Measurements from ENCODE around the gene SNX32. TPM values are rescaled to one million over a fixed set of nuclear protein-coding genes. Genes with fewer than 3 reads are reported as not detected.

SNX32 gene
- total and polyA plus RNA-seq, 2 of the 13 experiments (the other 11 are each of a cell fraction or from before 2014, with no cell fraction given): 0.09 to 0.34 TPM

DNA sequence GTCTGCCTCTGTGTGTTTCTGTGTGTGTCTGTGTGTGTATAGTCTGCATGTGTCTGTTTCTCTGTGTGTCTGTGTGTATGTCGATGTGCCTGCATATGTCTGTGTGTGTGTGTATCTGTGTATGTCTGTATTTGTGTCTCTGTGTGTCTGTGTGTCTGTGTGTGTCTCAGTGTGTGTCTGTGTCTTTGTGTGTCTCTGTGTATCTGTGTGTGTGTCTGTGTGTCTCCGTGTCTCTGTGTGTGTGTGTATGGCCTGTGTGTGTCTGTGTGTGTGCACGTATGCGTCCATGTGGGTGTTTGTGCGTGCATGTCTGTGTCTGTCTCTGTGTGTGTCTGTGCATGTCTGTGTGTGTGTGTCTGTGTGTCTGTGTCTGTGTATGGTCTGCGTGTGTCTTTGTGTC, 439 bp downstream of the SNX32 start (continued):
- TF ChIP-seq, protein P1, sequence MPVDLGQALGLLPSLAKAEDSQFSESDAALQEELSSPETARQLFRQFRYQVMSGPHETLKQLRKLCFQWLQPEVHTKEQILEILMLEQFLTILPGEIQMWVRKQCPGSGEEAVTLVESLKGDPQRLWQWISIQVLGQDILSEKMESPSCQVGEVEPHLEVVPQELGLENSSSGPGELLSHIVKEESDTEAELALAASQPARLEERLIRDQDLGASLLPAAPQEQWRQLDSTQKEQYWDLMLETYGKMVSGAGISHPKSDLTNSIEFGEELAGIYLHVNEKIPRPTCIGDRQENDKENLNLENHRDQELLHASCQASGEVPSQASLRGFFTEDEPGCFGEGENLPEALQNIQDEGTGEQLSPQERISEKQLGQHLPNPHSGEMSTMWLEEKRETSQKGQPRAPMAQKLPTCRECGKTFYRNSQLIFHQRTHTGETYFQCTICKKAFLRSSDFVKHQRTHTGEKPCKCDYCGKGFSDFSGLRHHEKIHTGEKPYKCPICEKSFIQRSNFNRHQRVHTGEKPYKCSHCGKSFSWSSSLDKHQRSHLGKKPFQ (CRISPR knock-in tag; IDR thresholded peaks at IDR 0.05; ENCODE audit: insufficient replicate concordance): no peak
- TF ChIP-seq ERF (CRISPR knock-in tag; IDR thresholded peaks at IDR 0.05): no peak
- TF ChIP-seq, protein P2, sequence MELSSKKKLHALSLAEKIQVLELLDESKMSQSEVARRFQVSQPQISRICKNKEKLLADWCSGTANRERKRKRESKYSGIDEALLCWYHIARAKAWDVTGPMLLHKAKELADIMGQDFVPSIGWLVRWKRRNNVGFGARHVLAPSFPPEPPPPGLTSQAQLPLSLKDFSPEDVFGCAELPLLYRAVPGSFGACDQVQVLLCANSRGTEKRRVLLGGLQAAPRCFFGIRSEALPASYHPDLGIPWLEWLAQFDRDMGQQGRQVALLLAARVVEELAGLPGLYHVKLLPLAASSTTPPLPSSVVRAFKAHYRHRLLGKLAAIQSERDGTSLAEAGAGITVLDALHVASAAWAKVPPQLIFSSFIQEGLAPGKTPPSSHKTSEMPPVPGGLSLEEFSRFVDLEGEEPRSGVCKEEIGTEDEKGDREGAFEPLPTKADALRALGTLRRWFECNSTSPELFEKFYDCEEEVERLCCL (CRISPR knock-in tag; IDR thresholded peaks at IDR 0.05; ENCODE audit: borderline replicate concordance): no peak
- no peak for TF ChIP-seq CCAR2 (optimal IDR thresholded peaks at IDR 0.05; ENCODE audit: low read depth, low read length)

DNA sequence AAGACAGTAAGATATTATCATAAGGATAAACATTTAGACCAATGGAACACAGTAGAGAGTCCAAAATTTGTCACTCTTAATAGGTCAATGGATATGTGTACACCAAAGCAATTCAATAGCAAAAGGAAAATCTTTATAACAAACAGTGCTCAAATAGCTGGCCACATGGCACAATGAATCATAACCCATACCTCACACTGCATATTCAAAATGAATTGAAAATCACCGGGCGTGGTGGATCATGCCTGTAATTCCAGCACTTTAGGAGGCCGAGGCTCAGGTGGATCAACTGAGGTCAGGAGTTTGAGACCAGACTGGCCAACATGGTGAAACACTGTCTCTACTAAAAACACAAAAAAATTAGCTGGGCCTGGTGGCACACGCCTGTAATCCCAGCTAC, 8.4 kb downstream of the SNX32 start:
- intact Hi-C loops (cut with micrococcal nuclease; ENCODE audit: unreplicated experiment): no loop called here
- in situ Hi-C loops (cut with HindIII; ENCODE audit: extremely low pct_ligation_motif_present, low pct_unique_long_range_greater_than_20kb): no loop called here
- H3K4me2 ChIP-seq (ENCODE audit: low read depth, low read length): no peak overlapping the region
- no peaks in the 10 kb centered on the region for H3K36me3 ChIP-seq (replicated peaks in 1 of 2; ENCODE audit: control insufficient read depth in 1 of 2, insufficient read depth in 2 of 2, low read length in 2 of 2)
- CTCF ChIA-PET (ENCODE audit: low intra/inter-chr PET ratio, low total read pairs): no interaction called here
- no peaks in the 10 kb centered on the region for H3K9me3 ChIP-seq (ENCODE audit: low read length)
- TF ChIP-seq SNAPC2 (CRISPR knock-in tag; IDR thresholded peaks at IDR 0.05) (no peak), ZNF12 (CRISPR knock-in tag; IDR thresholded peaks at IDR 0.05) (no peak), CREB1 (IDR thresholded peaks at IDR 0.05) (no peak), CREB1 (CRISPR knock-in tag; IDR thresholded peaks at IDR 0.05) (no peak), ZNF432 (CRISPR knock-in tag; IDR thresholded peaks at IDR 0.05; ENCODE audit: borderline replicate concordance) (no peak), RXRA (CRISPR knock-in tag; IDR thresholded peaks at IDR 0.05) (no peak)
- DNase-seq (ENCODE audit: low spot score) (no peak), FAIRE-seq (no peak), ATAC-seq (no peak)
- POLR2A ChIA-PET: interaction anchor here (1.1 kb wide), 1 partner anchor 10 kb away, joined by 4 read pairs; no protein-coding TSS in a partner anchor
- no peaks in the 10 kb centered on the region for H3K79me2 ChIP-seq (ENCODE audit: insufficient read depth, low read length)
- H2AFZ ChIP-seq (ENCODE audit: low read length): no peak overlapping the region
- H3K4me3 ChIP-seq (replicated peaks in 1 of 3; ENCODE audit: insufficient read depth in 1 of 3, low read depth in 2 of 3, low read length in 3 of 3): no peak overlapping the region
- WGBS (ENCODE audit: low lambda C conversion rate): 60% methylated on average over 4 of the region's 4 CpGs
- no peak overlapping the region for H3K9ac ChIP-seq (ENCODE audit: insufficient read depth, low read depth, low read length)
- H3K27me3 ChIP-seq (ENCODE audit: control insufficient read depth in 1 of 2, insufficient read depth in 2 of 2, low read length in 2 of 2): no peaks in the 10 kb centered on the region
- H4K20me1 ChIP-seq (ENCODE audit: insufficient read depth, low read length): no peaks in the 10 kb centered on the region
- peaks cover 24% of the 10 kb centered on the region for H3K4me1 ChIP-seq (ENCODE audit: insufficient read depth, low read length)
- no peak overlapping the region for H3K27ac ChIP-seq (ENCODE audit: extremely low read length, insufficient read depth, low read length)
- no TSS peak for BruUV-seq (replicated peaks)
